ENCODE data around the gene ARMH1. TPM values are rescaled to one million over a fixed set of nuclear protein-coding genes. Genes with fewer than 3 reads are reported as not detected.
"Not testable (repeated sequence)": the region's sequence is repeated elsewhere in the genome, so short reads cannot be mapped to it uniquely, and the experiment has no call there.

Gene ARMH1
- total RNA-seq, 2 donors from 2014 or later = 1.0 to 1.6 TPM

DNA sequence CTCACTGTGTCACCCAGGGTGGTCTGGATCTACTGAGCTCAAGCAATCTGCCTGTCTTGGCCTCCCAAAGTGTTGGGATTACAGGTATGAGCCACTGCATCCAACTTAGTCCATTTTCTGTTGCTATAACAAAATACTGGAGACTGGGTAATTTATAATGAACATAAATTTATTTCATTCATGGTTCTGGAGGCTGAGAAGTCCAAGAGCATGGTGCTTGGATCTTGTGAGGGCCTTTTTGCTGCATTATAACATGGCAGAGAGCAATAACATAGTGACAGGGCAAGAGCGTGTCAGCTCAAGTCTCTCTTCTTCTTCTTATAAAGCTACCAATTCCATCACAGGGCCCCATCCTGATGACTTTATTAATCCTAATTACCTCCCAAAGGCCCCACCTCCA, 61.5 kb downstream of the ARMH1 start:
- peak; percentile 16 for DNase-seq (ENCODE audit: low spot score)
- intact Hi-C loops (cut with DNase I) = no loop called here

DNA sequence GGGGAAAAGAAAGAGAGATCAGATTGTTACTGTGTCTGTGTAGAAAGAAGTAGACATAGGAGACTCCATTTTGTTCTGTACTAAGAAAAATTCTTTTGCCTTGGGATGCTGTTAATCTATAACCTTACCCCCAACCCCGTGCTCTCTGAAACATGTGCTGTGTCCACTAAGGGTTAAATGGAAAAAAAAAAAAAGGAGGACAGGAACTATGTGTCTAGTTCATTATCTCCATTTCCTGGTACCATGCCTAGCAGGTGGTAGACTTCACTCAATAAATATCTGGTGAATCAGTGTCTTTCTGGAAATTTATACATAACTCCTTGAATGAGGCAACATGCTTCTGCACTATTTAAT, 64.4 kb downstream of the ARMH1 start:
- intact Hi-C loops (cut with DNase I); DNase-seq (ENCODE audit: low spot score): not testable (repeated sequence)

DNA sequence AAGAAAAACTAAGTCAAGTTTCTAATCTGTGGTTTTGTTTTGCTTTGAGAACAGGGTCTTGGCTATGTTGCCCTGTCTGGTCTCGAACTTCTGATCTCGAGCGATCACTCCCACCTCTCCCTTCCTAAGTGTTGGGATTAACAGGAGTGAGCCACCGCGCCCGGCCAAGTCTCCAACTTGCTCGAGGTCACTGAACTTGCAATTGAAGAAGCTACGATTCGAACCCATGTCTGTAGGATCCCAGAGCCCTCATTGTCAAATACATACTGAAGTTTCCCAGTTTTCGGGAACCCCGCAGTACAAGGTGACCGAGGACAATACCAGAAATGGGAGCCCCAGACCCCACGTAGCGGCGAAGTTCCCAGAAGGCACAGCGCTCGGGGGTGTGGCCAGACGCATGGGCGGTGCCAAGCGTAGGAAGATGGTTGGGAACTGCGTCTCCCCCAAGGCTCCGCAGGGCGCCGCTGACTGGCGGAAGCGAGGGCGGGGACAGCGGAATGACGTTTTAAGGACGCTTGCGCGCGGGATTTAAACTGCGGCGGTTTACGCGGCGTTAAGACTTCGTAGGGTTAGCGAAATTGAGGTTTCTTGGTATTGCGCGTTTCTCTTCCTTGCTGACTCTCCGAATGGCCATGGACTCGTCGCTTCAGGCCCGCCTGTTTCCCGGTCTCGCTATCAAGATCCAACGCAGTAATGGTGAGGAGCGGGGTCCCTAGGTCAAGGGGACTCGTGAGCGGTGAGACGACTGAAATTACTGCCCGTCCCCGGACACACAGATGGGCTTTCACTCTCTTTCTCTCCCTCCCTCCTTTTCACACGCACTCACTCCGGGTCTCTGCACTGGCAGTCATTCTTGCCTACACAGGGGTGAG, 65.0 kb downstream of the ARMH1 start, which contains the start of gene KIF2C:
Gene KIF2C, plus strand, starts transcription at position 531 of the 872 bp plus-strand sequence. Its CDS starts 96 bp downstream, at position 627.
- peak; percentile 99 for DNase-seq (ENCODE audit: low spot score)
- intact Hi-C loops (cut with DNase I) = no loop called here

DNA sequence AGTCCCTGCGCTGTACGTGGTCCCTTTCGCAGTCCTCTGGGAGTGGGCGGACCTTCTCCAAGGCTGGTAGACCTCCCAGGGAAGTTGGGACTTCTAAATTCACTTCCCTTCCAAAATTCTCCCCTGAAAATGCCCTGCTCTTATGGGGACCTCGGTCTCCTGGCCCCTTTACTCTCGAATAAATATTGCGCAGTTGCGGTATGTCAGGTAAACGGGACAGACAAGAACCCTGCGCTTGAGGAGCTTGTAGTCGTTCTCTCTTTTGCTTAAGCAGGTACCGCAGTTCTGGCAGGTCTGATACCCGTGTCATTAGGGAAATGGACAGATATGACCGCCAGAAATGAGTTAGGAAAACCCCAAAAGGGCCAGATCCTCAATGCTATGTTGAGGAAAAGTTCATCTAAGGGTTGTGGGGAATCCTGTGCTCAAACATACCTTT, 65.7 kb downstream of the ARMH1 start:
- no peak for DNase-seq (ENCODE audit: low spot score)
- intact Hi-C loops (cut with DNase I) = no loop called here

DNA sequence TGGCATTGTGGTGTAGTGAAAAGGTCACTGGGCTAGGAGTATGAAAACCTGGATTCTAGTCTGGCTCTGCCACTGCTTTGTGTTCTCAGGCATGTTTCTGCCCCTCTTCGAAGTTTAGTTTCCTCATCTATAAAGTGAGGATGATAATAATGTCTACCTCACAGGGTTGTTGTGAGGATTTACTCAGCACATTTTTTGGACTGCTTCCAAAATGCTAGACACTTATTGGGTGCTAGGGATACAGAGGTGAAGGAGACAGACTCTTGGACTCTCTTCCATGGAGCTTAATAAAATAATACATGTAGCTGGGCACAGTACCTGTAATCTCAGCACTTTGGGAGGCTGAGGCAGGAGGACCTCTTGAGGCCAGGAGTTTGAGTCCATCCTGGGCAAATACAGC, 68.7 kb downstream of the ARMH1 start:
- intact Hi-C loops (cut with DNase I) = no loop called here
- DNase-seq (ENCODE audit: low spot score) = no peak

DNA sequence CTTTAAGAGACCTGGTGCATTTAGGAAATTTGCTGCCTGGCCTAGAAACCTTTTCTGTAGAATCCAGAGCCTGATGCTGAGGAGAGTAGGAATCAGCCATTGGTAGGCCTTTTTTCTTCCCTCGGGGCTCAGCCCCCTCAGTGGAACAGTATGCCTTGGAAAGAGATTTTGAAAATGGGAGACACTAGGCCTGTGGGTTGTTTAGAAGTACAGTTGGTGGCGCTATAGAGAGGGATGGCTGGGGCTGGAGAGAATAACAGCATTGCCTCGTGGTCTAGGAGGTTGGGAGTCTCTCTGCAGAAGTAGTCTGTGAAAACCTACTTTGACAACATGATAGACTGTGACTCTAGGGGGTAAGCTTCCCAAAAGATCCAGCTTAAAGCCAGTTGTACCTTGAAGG, 73.4 kb downstream of the ARMH1 start:
- no peak for DNase-seq (ENCODE audit: low spot score)
- intact Hi-C loops (cut with DNase I) = no loop called here

DNA sequence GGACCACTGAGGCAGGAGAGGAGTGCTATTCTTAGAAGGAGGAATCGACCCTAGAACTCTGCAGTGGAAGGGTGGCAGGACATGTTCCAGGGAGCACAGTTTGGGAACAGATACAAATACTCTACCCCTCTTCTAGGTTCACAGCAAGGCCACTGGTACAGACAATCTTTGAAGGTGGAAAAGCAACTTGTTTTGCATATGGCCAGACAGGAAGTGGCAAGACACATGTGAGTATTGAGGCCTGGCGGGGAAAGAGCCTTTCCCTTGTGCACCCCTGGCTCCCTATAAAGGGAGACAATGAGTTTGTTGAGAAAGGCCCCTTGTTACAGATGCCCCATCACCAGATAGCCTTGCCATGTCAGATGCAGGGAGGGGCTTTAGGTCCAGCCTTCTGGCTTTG, 82.9 kb downstream of the ARMH1 start:
- DNase-seq (ENCODE audit: low spot score) = no peak
- intact Hi-C loops (cut with DNase I) = no loop called here

DNA sequence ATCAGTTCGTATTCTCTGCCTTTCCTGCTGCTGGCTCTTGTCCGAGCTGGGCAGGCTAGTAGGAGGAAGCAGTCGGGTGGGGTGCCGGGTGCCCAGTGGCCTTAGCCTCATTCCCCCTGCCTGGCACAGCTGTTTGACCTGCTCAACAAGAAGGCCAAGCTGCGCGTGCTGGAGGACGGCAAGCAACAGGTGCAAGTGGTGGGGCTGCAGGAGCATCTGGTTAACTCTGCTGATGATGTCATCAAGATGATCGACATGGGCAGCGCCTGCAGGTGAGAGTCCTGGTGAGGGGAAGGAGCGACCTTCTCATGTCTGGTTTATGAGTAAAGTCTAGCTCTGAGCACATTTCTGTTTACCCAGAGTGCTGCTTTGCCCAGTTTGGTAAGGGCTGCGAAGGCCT, 84.6 kb downstream of the ARMH1 start:
- intact Hi-C loops (cut with DNase I) = no loop called here
- DNase-seq (ENCODE audit: low spot score) = no peak

DNA sequence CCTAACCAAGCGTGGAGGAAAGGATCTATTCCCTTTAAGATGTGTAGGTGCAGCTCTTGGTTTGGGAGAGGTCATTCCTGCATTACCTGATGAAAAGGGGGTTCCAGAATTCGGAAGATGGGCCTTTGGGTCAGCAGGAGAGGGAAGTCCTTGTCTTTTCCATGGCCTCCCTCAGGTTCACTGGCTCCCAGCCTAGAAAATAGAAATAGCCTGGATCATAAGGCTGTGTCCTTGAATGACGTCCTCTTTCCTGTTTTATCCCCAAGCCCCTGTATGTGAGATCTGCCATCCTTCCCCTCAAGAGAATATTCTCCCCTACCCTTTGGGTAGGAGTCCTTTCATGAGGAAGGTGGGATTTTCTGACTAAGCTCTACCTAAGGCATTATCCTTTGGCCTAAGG, 86.4 kb downstream of the ARMH1 start:
- intact Hi-C loops (cut with DNase I) = no loop called here
- no peak for DNase-seq (ENCODE audit: low spot score)

DNA sequence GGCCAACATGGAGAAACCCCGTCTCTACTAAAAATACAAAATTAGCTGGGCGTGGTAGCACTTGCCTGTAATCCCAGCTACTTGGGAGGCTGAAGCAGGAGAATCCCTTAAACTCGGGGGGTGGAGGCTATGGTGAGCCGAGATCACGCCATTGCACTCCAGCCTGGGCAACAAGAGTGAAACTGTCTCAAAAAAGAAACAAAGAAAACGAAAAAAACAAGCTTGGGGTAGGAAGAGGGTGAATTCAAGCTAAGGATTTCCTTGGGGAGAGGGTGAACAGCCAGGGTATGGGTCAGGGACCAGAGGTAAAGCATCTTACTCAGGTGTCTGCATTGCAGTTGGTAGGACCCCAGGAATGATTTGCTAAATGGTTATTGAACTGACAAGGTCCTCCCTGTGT, 91.9 kb downstream of the ARMH1 start:
- DNase-seq (ENCODE audit: low spot score); intact Hi-C loops (cut with DNase I): not testable (repeated sequence)

Other genes starting within 250 kb of the ARMH1 start
- 1 to 10 TPM; 3.8 to 5.3 TPM for gene TMEM53, start 233 bp upstream of the ARMH1 start, total RNA-seq
- gene RNU5D-1, start 56.5 kb downstream of the ARMH1 start, total RNA-seq = not detected
- gene KIF2C, start 65.1 kb downstream of the ARMH1 start, total RNA-seq = under 1 TPM; 0.43 to 0.93 TPM
- 1,000 to 10,000 TPM; 1,440 to 1,494 TPM for gene RPS8, start 100.8 kb downstream of the ARMH1 start, total RNA-seq
- under 1 TPM; 0.37 to 0.38 TPM for gene BEST4, start 113.5 kb downstream of the ARMH1 start, total RNA-seq
- gene PLK3, start 125.7 kb downstream of the ARMH1 start, total RNA-seq = 10 to 100 TPM; 20.1 to 32.7 TPM
- not detected for gene DYNLT4, start 132.6 kb downstream of the ARMH1 start, total RNA-seq
- 10 to 100 TPM; 13.5 to 22.2 TPM for gene BTBD19, start 133.8 kb downstream of the ARMH1 start, total RNA-seq
- 1 to 10 TPM; 1.6 to 2.1 TPM for gene PTCH2, start 168.5 kb downstream of the ARMH1 start, total RNA-seq

All from posterior vena cava (tissue), 2 donors.